ENCODE data around the gene CSAD.

Gene CSAD

DNA sequence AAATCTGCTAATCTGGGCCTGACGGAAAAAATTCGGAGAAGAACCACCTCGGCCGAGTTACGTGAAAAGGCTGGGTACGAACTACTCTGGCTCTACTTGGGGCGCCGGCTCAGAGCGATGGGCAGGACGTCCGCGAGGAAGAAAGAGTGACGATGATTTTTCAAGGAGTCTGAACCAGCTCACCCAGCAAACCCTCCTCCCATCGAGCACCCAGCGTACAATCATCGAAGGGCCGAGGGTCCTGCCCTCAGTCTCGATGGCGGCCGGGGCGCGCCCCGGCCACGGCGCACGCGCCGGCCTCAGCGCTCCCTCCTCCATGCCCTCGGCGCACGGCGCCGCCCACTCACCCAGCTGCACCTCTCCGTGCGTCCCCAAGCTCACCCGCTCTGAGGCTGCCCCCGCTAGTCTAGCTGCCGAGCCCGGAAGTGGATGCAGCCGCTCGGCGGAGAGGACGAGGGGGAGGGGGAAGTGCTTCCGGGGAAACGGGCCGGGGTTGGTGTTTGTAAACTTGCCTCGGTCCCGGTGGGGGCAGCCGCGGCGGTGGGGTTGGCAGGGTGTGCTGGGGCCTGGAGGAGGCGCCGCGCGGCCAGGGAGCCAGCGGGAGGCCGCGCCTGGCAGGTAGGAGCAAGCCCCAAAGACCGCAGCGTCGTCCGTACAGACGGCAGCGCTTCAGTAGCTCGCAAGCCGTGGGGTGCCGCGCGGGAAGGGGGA lies at the start of gene CSAD, which contains the start of gene ZNF740:
Gene CSAD (minus strand): TSS at position 706 of the 711 bp plus-strand sequence. CDS start 7,455 bp downstream, outside the sequence.
Gene ZNF740 (plus strand): TSS at position 503 of the 711 bp plus-strand sequence. CDS start 1,262 bp downstream, outside the sequence.
- DNase-seq: peak; percentile 96

DNA sequence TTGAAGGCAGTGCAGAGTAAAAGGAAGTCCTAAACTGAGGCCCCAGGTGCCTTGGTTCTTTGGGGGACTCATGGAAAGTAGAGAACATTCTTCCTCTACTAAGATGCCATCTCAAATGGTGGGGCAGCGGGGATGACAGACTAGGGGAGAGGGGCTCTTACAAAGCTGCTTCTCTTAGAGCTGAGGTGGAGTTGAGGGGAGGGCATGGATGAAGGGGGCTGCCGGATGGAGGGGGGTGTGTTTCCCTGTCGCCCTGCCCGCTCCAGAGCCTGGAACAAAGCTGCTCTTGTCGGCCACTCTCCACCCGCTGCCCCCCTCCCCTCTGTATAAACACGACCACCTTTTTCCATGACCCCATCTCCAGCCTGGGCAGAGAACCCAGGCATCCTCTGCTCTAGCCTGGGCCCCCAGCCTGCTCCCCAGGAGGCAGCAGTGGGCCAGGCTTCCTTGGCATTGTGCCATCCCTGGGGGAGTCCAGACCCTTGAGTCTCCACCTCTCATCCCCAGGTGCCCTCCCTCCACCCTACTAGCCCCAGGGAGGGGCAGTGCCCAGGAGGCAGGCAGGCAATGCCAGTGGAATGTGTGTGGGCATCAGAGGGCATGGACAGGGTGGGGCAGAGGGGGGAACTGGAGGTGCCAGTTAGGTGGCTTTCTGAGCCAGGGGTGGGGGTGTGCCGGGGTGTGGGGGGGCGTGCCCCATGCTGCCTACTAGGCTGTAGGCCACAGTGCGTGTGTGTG lies 49.6 kb upstream of the CSAD start:
- DNase-seq: no peak

DNA sequence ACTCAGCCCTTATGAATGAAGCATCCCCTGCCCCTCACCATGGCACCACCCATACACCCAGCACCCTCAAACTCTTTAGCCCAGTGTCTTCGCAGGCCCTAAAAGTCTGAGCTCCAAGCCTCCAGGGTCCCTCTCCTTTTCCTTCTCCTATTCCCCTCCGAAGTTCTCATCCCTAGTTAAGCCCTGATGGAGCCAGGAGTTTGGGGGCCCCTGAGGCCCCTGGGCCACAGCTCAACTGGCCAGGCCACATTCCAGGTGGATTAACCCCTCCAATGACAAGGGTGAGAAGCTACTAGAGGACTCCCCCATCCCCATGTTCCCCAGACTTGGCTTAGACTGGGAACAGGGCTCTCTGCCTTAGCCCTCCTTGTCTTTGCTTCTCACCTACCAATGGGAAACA lies 48.7 kb upstream of the CSAD start:
- DNase-seq: no peak

DNA sequence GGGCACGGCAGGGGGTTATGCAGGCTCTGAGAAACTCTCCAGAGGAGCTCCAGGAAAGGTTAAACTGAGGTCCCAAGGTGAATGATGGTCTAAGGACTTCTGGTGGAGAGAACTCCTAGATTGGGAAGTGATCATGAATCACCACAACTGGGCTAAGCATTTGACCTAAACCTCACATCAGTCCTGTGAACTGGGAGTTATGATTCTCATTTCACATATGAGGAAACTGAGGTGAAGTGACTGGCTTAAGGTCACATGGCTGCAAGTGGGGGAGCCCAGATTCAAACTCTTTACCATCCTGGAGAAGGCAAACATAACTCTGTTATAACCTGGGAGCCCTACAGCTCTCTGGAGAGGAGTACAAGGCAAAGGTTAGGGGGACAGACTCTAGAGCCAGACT lies 47.1 kb upstream of the CSAD start:
- no peak for DNase-seq

GRCh38 chr12:53227341-53227740 lies 46.6 kb upstream of the CSAD start:
- no peak for DNase-seq

- DNase-seq: no peak
Measured at GRCh38 chr12:53226815-53227214, 46.1 kb upstream of the CSAD start.

- no peak for DNase-seq
Measured at GRCh38 chr12:53225635-53226424, 45.1 kb upstream of the CSAD start.

- no peak for DNase-seq
Measured at GRCh38 chr12:53224897-53225634, 44.3 kb upstream of the CSAD start.

- no peak for DNase-seq
Measured at GRCh38 chr12:53224061-53224896, 43.6 kb upstream of the CSAD start.

- no peak for DNase-seq
Measured at GRCh38 chr12:53223389-53224060, 42.8 kb upstream of the CSAD start.

DNA sequence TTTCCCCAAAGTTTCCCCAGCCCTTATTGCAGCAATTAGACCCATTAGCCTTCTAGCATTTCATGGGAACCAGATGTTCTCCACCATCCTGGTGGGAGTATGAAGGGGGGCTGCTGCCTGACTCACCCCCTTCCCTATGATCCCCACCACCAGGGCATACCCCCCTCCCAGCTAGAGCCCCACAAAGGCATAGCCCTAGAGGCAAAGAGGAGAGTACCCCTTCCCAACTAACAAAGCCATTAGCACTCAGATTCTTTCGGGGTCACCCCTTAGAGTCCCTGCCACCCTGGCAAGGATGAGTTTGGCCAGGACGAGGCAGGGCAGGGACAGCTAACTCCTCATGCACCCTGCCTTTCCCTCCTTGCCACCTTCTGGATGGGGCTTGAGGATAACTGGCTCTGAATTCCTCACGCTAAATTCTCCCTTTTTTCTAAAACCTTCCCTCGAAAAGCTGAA lies 42.1 kb upstream of the CSAD start:
- DNase-seq: no peak

GRCh38 chr12:53222170-53222721 lies 41.5 kb upstream of the CSAD start:
- DNase-seq: no peak

- no peak for DNase-seq
Measured at GRCh38 chr12:53221203-53222080, 40.7 kb upstream of the CSAD start.

DNA sequence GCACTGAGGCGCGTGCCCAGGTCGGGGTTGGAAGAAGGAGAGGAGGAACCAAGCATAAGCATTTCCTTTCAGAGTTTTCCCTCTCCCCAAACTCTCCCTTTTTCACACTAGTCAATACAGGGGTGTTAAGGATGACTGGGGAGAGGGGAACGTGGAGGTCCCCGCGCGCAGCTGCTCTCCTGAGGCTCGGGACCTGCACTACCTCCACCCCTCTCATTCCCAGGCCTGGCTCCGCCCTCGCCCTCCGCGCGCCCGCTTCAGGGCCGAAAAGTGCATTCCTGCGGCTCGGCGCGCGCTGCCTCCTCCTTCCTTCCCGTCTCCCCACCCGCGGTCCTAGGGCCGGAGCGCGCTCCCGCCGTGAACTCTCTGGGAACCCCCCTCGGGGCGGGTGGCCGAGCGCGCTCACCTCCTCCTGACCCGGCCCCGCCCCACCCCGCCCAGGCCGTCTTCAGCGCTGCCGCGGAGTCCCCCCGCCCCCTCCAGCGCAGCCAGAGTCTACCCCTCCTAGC lies 40.0 kb upstream of the CSAD start:
- DNase-seq: no peak

- DNase-seq: no peak
Measured at GRCh38 chr12:53219956-53220693, 39.4 kb upstream of the CSAD start.

DNA sequence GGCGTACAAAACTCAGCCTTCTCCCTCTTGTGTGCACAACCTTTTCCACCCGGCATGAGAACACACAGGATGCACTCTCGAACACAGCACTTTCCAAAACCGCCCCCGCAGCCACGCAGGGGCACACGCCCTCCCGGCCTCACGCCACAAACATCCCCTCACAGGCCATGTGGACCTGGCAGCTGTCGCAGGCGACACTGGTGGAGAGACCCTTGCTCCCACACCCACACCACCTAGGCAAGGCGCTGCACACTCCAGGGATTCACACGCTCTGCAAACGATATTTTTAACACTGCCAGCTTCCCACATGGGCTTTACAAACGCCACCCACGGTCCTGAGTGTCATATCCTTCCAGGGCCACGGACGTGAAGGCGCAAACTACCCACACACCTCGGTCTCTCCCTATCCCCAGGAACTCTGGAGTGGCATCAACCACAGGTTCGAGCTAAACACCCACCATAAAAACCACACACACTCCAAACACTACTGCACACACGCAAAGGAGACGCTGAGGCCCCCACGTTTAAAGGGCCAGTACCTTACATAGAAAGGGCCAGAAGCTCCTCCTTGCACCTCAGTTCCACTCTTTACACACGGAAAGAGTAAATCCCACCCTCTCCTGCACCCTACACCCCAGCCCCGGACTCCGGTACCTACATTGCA lies 38.7 kb upstream of the CSAD start:
- no peak for DNase-seq

DNA sequence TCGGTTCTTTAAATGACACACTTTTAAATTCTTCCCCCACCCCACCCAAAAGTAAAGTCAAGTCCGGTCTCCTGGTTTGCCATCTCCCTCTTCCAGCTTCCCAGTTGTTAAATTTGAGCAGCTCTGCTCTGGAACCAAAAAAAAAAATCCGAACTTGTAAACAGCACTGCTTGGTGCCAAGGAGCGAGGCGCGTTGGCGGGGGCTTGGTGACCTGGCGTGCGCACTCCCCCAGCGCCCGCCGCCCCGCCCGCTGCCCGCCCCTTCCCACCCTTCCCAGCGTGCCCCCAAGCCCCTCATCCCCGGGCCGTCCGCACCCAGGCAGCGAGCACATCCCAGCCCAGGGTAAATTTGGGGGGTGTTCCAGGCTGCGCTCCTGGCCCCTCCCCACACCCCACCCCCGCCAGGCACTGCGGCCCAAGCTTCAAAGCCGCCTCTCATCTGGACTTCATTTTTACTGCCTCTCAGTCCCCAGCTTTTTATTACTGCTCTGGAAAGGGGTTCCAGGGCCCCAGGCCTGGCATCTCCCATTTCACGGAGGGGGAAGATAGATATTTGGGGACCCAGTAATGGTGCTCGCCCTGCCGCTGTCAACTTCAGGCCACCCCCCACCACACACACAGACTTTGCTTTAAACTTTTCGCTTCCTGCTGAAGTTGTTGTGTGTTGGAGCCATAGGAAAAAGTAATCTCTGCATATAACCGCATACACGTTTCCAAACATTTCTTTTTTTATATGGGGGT lies 38.0 kb upstream of the CSAD start:
- DNase-seq: no peak

GRCh38 chr12:53217931-53218307 lies 37.2 kb upstream of the CSAD start:
- no peak for DNase-seq
